Ectodermal cell (in vitro differentiated cells): Measurements from ENCODE around the gene DEPP1.

ENCODE experiments used
- H3K27ac ChIP-seq: 2 replicates; pipeline ENCODE4 v1.7.0; 2013; ENCODE audit warnings: mild to moderate bottlenecking, low read depth, low read length; ENCODE audit not compliant: insufficient read depth, poor library complexity, severe bottlenecking
- H3K27me3 ChIP-seq: 2 replicates; pipeline ENCODE4 v1.7.0; 2013; ENCODE audit warnings: mild to moderate bottlenecking, low read length; ENCODE audit not compliant: insufficient read depth, control insufficient read depth, poor library complexity, severe bottlenecking
- H3K36me3 ChIP-seq: one replicate; pipeline ENCODE4 v1.7.0; 2013; ENCODE audit warnings: low read length; ENCODE audit not compliant: control insufficient read depth, insufficient read depth
- H3K4me1 ChIP-seq: one replicate; pipeline ENCODE4 v1.7.0; 2013; ENCODE audit warnings: low read length; ENCODE audit not compliant: control insufficient read depth, insufficient read depth
- H3K4me3 ChIP-seq: 2 replicates; pipeline ENCODE4 v1.7.0; 2013; ENCODE audit warnings: low read depth, low read length, control low read depth; ENCODE audit not compliant: insufficient read depth
- H3K9me3 ChIP-seq: 2 replicates; pipeline ENCODE4 v1.7.0; 2013; ENCODE audit warnings: mild to moderate bottlenecking, low read length, moderate library complexity; ENCODE audit not compliant: control insufficient read depth
- WGBS, 2 experiments: methylation state at CpG; one replicate each; pipeline ENCODE4 v1.1.7; 2013; ENCODE audit warnings: missing lambda C conversion rate in 2 of 2; 5-methylcytosine and 5-hydroxymethylcytosine counted together

The DEPP1 gene

DNA sequence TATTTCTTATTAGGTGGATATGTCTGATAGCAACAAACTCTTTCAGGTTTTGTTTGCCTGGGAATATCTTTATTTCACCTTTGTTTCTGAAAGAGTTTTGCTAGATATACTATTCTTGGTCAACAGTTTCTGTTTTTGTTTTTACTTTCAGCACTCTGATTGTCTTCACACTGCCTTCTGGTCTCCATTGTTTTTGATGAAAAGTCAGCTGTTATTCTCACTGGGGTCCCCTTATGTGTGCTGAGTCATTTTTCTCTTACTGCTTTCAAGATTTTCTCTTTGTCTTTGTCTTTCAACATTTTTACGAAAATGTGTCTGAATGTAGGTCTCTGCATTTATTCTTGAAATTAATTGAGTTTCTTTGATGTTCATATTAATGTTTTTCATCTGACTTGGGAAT lies 34.3 kb downstream of the DEPP1 start:
- H3K36me3 ChIP-seq = no peaks in the 10 kb centered on the region
- H3K4me3 ChIP-seq = no peak overlapping the region
- 38% methylated on average over 1 of the region's 1 CpG; no CpG with 5 or more reads in 1 of the 2 experiments for WGBS, 2 experiments
- H3K4me1 ChIP-seq = peaks cover 6% of the 10 kb centered on the region
- no peak overlapping the region for H3K27ac ChIP-seq
- no peaks in the 10 kb centered on the region for H3K9me3 ChIP-seq
- H3K27me3 ChIP-seq = no peaks in the 10 kb centered on the region

DNA sequence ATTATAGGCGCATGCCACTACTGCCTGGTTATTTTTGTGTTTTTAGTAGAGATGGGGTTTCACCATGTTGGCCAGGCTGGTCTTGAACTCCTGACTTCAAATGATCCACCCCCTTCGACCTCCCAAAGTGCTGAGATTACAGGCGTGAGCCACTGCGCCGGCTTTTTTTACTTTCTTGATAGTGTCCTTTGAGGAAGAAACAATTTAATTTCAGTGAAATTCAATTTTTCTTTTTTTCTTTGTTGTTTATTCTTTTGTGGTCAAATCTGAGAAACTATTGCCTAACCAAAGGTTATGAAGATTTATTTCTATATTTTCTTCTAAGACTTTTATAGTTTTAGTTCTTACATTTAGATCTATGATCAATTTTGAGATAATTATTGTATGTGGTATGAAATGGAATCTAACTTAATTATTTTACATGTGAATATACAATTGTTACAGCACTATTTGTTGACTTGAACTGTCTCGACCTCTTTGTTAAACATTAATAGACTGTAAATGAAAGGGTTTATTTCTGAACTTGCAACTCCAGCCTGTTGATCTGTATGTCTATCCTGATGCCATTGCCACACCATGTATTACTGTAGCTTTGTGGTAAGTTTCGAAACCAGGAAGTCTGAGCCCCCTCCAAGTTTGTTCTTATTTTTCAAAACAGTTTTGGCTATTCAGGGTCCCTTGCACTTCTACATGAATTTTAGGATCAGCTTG lies 38.8 kb downstream of the DEPP1 start:
- 87 to 94% methylated on average over 7 of the region's 7 CpGs for WGBS, 2 experiments
- no peak overlapping the region for H3K4me3 ChIP-seq

DNA sequence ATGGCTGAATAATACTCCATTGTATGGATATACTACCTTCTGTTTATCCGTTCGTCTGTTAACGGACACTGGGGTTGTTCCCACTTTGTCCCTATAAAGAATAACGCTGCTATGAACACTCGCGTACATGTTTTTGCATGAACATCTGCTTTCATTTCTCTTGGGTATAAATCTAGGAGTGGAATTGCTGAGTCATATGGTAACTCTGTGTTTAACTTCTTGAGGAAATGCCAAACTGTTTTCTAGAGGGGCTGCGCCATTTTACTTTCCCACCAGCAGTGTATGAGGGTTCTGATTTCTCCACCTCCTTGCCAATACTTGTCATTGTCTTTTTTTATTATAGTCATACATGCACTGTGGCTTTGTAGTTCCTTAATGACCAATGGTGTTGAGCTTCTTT lies 39.7 kb downstream of the DEPP1 start:
- H3K9me3 ChIP-seq = no peaks in the 10 kb centered on the region
- H3K27me3 ChIP-seq = no peaks in the 10 kb centered on the region
- WGBS, 2 experiments = 93 to 95% methylated on average over 7 of the region's 7 CpGs
- H3K27ac ChIP-seq = no peak overlapping the region
- H3K36me3 ChIP-seq = no peaks in the 10 kb centered on the region
- H3K4me1 ChIP-seq = no peaks in the 10 kb centered on the region
- H3K4me3 ChIP-seq = no peak overlapping the region

More for the DNA sequence above, 38.8 kb downstream of the DEPP1 start:
- no peaks in the 10 kb centered on the region for H3K27me3 ChIP-seq
- no peaks in the 10 kb centered on the region for H3K36me3 ChIP-seq
- H3K9me3 ChIP-seq = no peaks in the 10 kb centered on the region
- no peak overlapping the region for H3K27ac ChIP-seq
- no peaks in the 10 kb centered on the region for H3K4me1 ChIP-seq

DNA sequence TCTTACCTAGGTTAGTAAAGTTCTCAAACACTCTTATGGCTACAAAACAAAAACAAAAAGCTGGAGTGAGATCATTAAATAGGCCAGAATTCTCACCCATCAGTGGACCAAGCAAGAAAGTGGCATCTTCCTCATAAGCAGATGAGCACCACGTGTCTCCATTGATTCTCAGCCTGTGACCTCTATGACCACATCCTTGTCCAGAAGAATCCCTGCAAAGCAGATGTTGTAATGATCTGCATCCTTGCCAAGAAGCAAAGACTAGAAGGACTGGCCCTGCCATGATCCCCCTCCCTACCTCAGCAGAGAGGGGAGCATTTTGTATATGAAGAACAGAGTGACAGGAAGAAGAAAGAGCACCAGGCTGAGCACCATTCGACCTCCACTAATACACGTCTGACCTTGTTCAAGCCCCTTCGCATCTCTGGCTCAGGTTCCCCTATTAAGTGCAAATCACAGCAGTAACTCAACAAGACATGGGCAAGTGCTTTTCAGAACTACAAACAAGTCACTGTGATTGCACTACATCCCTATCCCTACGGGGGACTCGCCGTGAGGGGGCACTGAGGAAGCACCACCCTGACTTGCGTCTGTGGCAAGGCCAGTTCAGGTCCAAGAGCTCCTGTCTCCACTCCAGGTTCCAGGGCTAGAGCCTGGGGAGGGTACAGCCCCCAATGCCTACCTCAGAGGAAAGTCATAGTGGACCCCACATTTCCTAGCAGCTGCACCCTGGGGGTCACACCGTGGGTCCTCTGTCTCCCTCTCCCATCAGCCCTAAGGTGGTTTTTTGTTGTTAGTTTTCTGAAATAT lies 41.2 kb downstream of the DEPP1 start:
- H3K27ac ChIP-seq = no peak overlapping the region
- WGBS, 2 experiments = 90 to 96% methylated on average over 9 of the region's 9 CpGs

DNA sequence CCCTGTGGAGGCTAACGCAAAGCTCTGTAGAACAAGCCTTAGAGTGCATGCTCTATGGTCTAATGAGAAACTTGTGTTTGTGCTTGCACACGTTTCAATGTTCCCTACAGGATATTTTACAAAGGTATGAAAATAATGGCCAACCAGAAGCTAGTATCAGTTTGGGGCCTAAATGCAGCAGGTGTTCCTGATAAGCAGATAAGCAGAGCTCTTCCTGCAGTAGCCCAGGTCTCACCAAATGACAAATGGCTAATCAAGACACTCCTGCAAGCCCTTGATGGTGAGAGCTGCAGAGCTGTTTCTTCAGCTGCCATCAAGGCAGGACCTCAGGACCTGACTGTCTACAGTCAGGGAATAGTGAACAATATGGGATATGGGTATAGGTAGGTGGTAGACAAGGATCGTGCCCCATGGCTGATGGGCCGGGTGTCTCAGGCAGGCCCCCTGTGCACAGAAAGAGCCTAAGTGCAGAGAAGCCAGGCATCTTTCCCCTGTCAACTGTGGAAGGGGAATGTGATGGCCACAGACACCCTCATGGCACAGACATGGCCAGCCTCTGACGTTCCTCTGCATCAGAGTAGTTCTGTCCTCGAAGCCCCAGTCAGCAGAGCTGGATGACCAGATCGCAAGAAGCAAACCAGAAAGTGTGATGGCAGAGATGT lies 42.2 kb downstream of the DEPP1 start:
- no peaks in the 10 kb centered on the region for H3K36me3 ChIP-seq
- 91 to 94% methylated on average over 7 of the region's 7 CpGs for WGBS, 2 experiments
- H3K27me3 ChIP-seq = no peaks in the 10 kb centered on the region
- no peaks in the 10 kb centered on the region for H3K4me1 ChIP-seq
- no peak overlapping the region for H3K4me3 ChIP-seq
- no peaks in the 10 kb centered on the region for H3K9me3 ChIP-seq
- no peak overlapping the region for H3K27ac ChIP-seq

More for the DNA sequence above, 41.2 kb downstream of the DEPP1 start:
- Histone ChIP-seq H3K9me3 (no peaks in the 10 kb centered on the region), H3K4me1 (no peaks in the 10 kb centered on the region), H3K4me3 (no peak overlapping the region), H3K36me3 (no peaks in the 10 kb centered on the region), H3K27me3 (no peaks in the 10 kb centered on the region)

DNA sequence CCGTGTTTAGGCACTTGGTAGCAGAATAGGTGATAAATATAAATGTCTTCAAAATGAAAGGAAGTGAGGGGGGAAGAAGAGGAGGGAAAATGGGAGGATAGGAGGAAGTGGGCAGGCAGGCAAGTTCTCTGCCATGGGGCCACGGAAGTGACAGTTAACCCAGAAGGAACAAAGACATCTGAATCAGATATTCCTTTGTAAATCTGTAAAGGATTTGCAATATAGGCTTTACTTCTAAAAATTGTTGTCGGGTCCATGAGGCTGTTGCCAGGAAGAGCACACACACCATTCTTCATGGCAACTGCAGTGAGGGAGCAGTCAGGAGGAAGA lies 42.7 kb downstream of the DEPP1 start:
- H3K27me3 ChIP-seq = no peaks in the 10 kb centered on the region
- H3K9me3 ChIP-seq = no peaks in the 10 kb centered on the region
- H3K4me3 ChIP-seq = no peak overlapping the region
- H3K36me3 ChIP-seq = no peaks in the 10 kb centered on the region
- no peak overlapping the region for H3K27ac ChIP-seq
- 73 to 78% methylated on average over 3 of the region's 3 CpGs for WGBS, 2 experiments
- no peaks in the 10 kb centered on the region for H3K4me1 ChIP-seq

DNA sequence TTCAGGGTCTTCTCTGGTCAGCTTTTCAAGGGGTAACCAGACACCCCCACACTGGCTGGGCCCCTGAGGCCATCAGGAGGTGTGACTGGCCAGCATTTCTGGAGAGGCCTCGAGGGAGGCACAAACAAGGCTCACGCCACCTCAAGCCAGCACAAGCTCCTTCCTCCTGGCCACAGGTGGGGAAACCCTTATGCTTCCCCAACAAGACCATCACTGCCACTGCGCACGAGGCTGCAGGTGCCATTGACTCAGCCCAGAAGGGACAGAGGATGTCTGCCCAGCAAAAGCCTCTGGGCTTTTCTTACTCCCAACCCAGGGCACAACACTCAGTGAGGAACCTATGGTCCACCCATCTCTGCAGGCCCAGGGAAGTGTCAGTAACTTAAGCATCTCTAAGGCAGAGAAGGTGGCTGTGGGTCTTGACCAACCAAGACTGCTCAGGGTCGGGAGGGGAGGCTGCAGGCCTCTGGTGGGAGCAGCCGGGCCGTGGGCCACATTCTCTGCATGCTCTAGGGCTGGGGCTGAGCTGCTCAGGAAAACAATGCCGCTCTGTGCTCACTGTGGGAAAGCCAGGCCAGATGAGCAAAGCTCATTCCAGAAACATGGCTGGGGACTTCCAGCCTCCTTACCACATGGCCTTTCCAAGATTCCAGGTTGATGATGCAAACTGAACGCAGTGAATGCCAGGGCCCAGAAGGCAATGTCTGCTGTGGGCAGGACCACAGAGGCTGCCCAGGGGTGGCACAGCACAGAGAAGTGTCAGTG lies 43.2 kb downstream of the DEPP1 start:
- no peaks in the 10 kb centered on the region for H3K4me1 ChIP-seq
- H3K9me3 ChIP-seq = no peaks in the 10 kb centered on the region
- no peaks in the 10 kb centered on the region for H3K27me3 ChIP-seq
- WGBS, 2 experiments = 82 to 83% methylated on average over 9 of the region's 9 CpGs
- no peak overlapping the region for H3K27ac ChIP-seq
- no peaks in the 10 kb centered on the region for H3K36me3 ChIP-seq
- H3K4me3 ChIP-seq = no peak overlapping the region

DNA sequence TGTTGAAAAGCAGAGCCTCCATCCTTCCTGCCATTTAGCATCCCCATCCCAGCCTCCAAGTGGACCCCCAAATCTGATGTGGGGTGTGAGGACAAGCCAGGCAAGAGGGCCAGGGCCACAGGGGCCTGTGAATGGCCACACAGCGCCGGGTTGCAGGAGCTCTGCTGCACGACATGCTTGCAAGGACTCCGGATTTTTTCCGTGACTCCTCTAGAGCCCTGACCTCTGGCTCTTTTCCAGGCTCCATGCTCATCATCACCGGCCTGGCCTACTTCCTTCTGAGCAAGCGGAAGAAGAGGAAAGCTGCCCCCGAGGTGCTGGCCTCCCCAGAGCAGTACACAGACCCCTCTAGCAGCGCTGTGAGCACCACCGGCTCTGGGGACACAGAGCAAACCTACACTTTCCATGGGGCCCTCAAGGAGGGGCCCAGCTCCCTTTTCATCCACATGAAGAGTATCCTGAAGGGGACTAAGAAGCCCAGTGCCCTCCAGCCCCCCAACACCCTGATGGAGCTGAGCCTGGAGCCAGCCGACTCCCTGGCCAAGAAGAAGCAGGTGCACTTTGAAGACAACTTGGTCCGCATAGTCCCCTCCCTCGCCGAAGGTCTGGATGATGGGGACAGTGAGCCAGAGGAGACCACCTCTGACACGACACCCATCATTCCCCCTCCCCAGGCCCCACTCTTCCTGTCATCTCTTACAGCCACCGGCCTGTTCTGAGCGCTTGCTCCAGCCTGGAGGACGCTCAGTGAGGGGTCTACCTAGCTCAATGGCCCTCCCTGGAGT lies 44.0 kb downstream of the DEPP1 start:
- H3K27ac ChIP-seq = no peak overlapping the region
- no peak overlapping the region for H3K4me3 ChIP-seq
- H3K36me3 ChIP-seq = no peaks in the 10 kb centered on the region
- H3K27me3 ChIP-seq = no peaks in the 10 kb centered on the region
- WGBS, 2 experiments = 91% methylated on average over 18 of the region's 18 CpGs
- no peaks in the 10 kb centered on the region for H3K9me3 ChIP-seq
- H3K4me1 ChIP-seq = no peaks in the 10 kb centered on the region

DNA sequence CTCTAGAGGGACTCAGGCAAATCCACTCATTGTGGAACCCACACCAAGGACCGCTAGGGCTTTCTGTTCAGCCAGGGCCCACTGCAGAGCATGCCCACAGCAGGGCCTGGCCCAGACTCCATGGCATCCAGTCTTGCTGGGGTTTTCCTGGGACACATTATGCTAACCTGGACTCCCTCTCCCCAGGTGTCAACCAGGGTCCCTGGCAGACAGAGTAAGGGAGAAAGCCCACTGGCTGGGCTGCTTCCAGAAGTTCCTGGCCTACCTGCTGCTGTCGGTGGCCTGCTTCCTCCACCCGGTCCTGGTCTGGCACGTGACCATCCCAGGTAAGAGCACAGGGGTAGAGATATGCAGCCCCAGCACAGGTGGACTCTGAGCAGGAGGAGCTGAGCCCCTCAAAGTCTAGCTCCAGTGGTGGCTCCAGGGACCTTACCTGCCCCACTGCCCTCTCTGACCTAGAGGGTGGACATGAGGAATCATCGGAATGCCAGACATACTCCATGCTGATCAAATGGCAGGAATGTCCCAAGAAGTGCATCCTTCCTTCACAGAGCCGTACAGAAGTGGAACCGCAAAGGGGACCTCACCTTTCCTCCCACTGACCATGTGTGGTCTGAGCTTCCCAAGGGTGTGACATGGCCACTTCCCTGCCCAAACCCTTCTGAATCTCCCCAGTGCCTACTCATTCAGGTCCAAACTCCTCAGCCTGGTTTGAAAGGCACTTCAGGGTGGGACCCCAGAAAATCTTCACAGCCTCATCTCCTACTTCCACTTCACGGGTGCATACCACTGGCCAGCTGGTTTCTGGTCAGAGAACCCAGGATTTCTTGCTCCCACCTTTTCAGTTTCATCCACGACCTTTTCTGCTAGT lies 44.9 kb downstream of the DEPP1 start:
- 83 to 86% methylated on average over 9 of the region's 9 CpGs for WGBS, 2 experiments
- Histone ChIP-seq H3K27me3 (no peaks in the 10 kb centered on the region), H3K4me3 (no peak overlapping the region), H3K36me3 (no peaks in the 10 kb centered on the region), H3K9me3 (no peaks in the 10 kb centered on the region), H3K27ac (no peak overlapping the region), H3K4me1 (no peaks in the 10 kb centered on the region)
